SK-N-SH (cell line): Measurements from ENCODE around the gene NAPEPLD. TPM values are rescaled to one million over a fixed set of nuclear protein-coding genes. Genes with fewer than 3 reads are reported as not detected.

Experiments used
- CTCF ChIA-PET: fragments of 300-600, 350-600 bp; formaldehyde crosslinking; extraction: SDS; loops from one replicate; lab custom pipeline; 2021; lab: Yijun Ruan, JAX
- POLR2A ChIA-PET: fragments of 350-600 bp; sonication (Branson Sonifier 250); formaldehyde crosslinking; extraction: SDS; loops from one replicate; lab custom pipeline; 2020; ENCODE audit warnings: antibody characterized with exemption, inconsistent platforms; lab: Yijun Ruan, JAX
- DNase-seq: peaks from one replicate; pipeline ENCODE4 v3.0.0; 2012
- H2AFZ ChIP-seq: fragments of 200-600 bp; sonication (generic); 2 replicates; pipeline ENCODE4 v1.8.1; 2016; ENCODE audit warnings: antibody characterized with exemption, mild to moderate bottlenecking, low read depth
- H3F3A ChIP-seq: fragments of 200-600 bp; sonication (generic); replicated peaks from 2 replicates; pipeline ENCODE3; 2016; ENCODE audit warnings: antibody characterized with exemption, mild to moderate bottlenecking; ENCODE audit not compliant: insufficient read depth
- H3K27ac ChIP-seq, 2 experiments: fragments of 200-500 bp in 1 of 2; fragments of 200-600 bp in 1 of 2; sonication (Bioruptor generic) in 1 of 2; sonication (generic), shearing (Covaris generic) in 1 of 2; 2 replicates each; pipeline versions ENCODE4 v1.5.1 to v1.6.1; 2014 to 2016; ENCODE audit warnings: low read depth in 2 of 2, inconsistent platforms in 1 of 2, low read length in 1 of 2, mild to moderate bottlenecking in 1 of 2, mixed read lengths in 1 of 2
- H3K27me3 ChIP-seq: fragments of 200-600 bp; sonication (generic), shearing (Covaris generic); 2 replicates; pipeline ENCODE4 v1.6.1; 2016; ENCODE audit warnings: mixed run types; ENCODE audit not compliant: insufficient read depth
- H3K36me3 ChIP-seq, 2 experiments: fragments of 200-500 bp in 1 of 2; fragments of 200-600 bp in 1 of 2; sonication (Bioruptor generic) in 1 of 2; sonication (generic) in 1 of 2; replicated peaks in 1 of 2; 2 replicates each; pipeline versions ENCODE3 to v1.5.1; 2014 to 2016; ENCODE audit warnings: low read length in 1 of 2, mild to moderate bottlenecking in 1 of 2; ENCODE audit not compliant: insufficient read depth in 2 of 2, control insufficient read depth in 1 of 2
- H3K4me1 ChIP-seq, 2 experiments: fragments of 200-500 bp in 1 of 2; fragments of 200-600 bp in 1 of 2; sonication (Bioruptor generic) in 1 of 2; sonication (generic), shearing (Covaris generic) in 1 of 2; 2 replicates each; pipeline versions ENCODE4 v1.5.1 to v1.6.1; 2014 to 2016; ENCODE audit warnings: low read depth in 1 of 2, low read length in 1 of 2, mixed run types in 1 of 2; ENCODE audit not compliant: insufficient read depth in 2 of 2, control insufficient read depth in 1 of 2
- H3K4me2 ChIP-seq: fragments of 200-600 bp; sonication (generic), shearing (Covaris generic); 2 replicates; pipeline ENCODE4 v1.6.1; 2017; ENCODE audit warnings: mixed run types
- H3K4me3 ChIP-seq, 2 experiments: fragments of 200-500 bp in 1 of 2; fragments of 200-600 bp in 1 of 2; sonication (Bioruptor generic) in 1 of 2; sonication (generic), shearing (Covaris generic) in 1 of 2; 2 replicates each; pipeline versions ENCODE4 v1.5.1 to v1.8.1; 2014 to 2016; ENCODE audit warnings: low read depth in 2 of 2, inconsistent platforms in 1 of 2, low read length in 1 of 2, mild to moderate bottlenecking in 1 of 2, mixed read lengths in 1 of 2, moderate library complexity in 1 of 2
- H3K79me2 ChIP-seq: fragments of 200-600 bp; sonication (generic); 2 replicates; pipeline ENCODE4 v1.8.1; 2017; ENCODE audit warnings: mild to moderate bottlenecking; ENCODE audit not compliant: insufficient read depth
- H3K9ac ChIP-seq: fragments of 200-600 bp; sonication (generic); 2 replicates; pipeline ENCODE4 v1.6.1; 2017; ENCODE audit warnings: mixed run types
- H3K9me2 ChIP-seq: fragments of 200-600 bp; sonication (generic); 2 replicates; pipeline ENCODE4 v1.6.1; 2017; ENCODE audit warnings: mixed run types
- H3K9me3 ChIP-seq: fragments of 200-600 bp; sonication (generic); 2 replicates; pipeline ENCODE4 v1.6.1; 2017; ENCODE audit warnings: mixed run types, mild to moderate bottlenecking, moderate library complexity
- H4K20me1 ChIP-seq: fragments of 200-600 bp; sonication (generic); 2 replicates; pipeline ENCODE4 v1.6.1; 2017; ENCODE audit warnings: mild to moderate bottlenecking, mixed run types; ENCODE audit not compliant: insufficient read depth
- EP300 ChIP-seq, 2 experiments: IDR thresholded peaks; 2 replicates each; pipeline versions ENCODE4 v1.4.0 to v1.6.1; 2012; ENCODE audit warnings: borderline replicate concordance in 1 of 2, low read depth in 1 of 2, low read length in 1 of 2
- FOSL2 ChIP-seq: IDR thresholded peaks from 2 replicates; pipeline ENCODE4 v1.4.0; 2012; ENCODE audit warnings: low read depth, mild to moderate bottlenecking, moderate library complexity, borderline replicate concordance
- FOXJ3 ChIP-seq: sonication (generic); formaldehyde crosslinking; IDR thresholded peaks from 2 replicates; pipeline ENCODE4 v1.5.1; 2020; ENCODE audit warnings: mild to moderate bottlenecking, missing genetic modification reagents
- FOXM1 ChIP-seq: IDR thresholded peaks from 2 replicates; pipeline ENCODE4 v1.4.0; 2012; ENCODE audit warnings: low read depth, mild to moderate bottlenecking
- JUND ChIP-seq: IDR thresholded peaks from 2 replicates; pipeline ENCODE4 v1.4.0; 2012
- MAX ChIP-seq: IDR thresholded peaks from 2 replicates; pipeline ENCODE4 v1.4.0; 2012; ENCODE audit warnings: low read depth
- MXI1 ChIP-seq: IDR thresholded peaks from 2 replicates; pipeline ENCODE4 v1.6.1; 2012; ENCODE audit warnings: mild to moderate bottlenecking, low read depth, low read length, improper control_type of control experiment
- PBX3 ChIP-seq: IDR thresholded peaks from 2 replicates; pipeline ENCODE4; 2012
- POLR2AphosphoS5 ChIP-seq: IDR thresholded peaks from 2 replicates; pipeline ENCODE4 v1.6.1; 2012; ENCODE audit warnings: low read depth, low read length
- RCOR1 ChIP-seq: fragments of 150-350 bp; IDR thresholded peaks from 2 replicates; pipeline ENCODE4 v1.6.1; 2017; ENCODE audit warnings: antibody characterized with exemption, low read length
- SIN3A ChIP-seq: IDR thresholded peaks from 2 replicates; pipeline ENCODE4 v1.6.1; 2012; ENCODE audit warnings: low read depth, mild to moderate bottlenecking, low read length, moderate library complexity, borderline replicate concordance
- TAF1 ChIP-seq: IDR thresholded peaks from 2 replicates; pipeline ENCODE4 v1.6.1; 2012; ENCODE audit warnings: low read depth, mild to moderate bottlenecking, low read length, moderate library complexity, borderline replicate concordance
- YY1 ChIP-seq: IDR thresholded peaks from 2 replicates; pipeline ENCODE4 v1.4.0; 2012; ENCODE audit warnings: low read depth, mild to moderate bottlenecking
- WGBS: methylation state at CpG from one replicate; pipeline ENCODE4 v1.1.6; 2017; ENCODE audit warnings: low lambda C conversion rate; 5-methylcytosine and 5-hydroxymethylcytosine counted together
- polyA plus RNA-seq, 3 experiments: library from polyadenylated mRNA; depleted of rRNA; stranded (reverse); fragments of >200 nt; gene quantifications; 2 replicates each; pipeline ENCODE4 v1.2.3, GENCODE V29; 2012
- TF ChIP-seq, protein P1 (sequence below): IDR thresholded peaks from 2 replicates; pipeline ENCODE4 v1.4.0; 2012; ENCODE audit warnings: low read depth, borderline replicate concordance
- TF ChIP-seq, protein P2 (sequence below): fragments of 200-600 bp; sonication (generic); IDR thresholded peaks from 2 replicates; pipeline ENCODE4 v1.6.1; 2017; ENCODE audit warnings: antibody characterized with exemption, mild to moderate bottlenecking, moderate library complexity

The NAPEPLD gene
- polyA plus RNA-seq, 1 of the 3 experiments (the other 2 are of a cell fraction): 4.6 TPM

DNA sequence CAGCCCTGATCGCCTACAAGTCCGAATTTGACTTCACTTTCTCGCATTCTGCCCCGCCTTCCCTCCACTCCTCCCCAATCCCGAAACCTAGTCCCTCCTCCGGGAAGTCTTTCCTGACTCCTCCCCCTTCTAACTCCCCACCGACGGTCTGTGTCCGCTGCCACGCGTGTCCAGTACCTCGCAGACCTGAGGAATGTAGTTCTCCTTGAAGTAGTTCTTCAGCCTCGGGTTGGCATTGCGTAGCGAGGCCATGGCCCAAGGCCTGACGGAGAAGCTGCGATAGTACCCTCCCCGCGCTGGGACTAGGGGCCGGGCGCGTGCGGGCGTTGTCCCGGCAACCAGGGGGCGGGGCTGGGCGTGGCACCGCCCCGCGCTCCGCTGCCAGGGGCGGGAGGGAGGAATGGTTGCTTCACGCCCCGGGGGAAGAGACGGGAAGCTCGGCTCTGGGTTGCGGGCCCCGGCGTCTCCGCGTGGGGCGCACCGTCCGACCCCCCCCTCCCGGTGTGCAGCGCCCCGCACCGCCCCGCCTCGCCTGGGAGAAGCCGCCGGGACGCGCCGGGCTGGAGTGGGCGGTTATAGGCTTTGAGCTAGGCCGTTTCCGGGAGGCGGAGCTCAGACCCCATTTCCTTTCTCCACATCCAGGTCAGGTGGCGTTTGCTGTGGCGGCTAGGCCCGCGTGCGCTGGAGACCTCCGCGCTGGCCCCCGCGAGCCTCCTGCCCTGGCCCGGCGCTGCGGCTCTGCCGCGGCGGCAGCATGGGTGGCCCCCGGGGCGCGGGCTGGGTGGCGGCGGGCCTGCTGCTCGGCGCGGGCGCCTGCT lies 74.2 kb downstream of the NAPEPLD start, which contains the start of the genes ARMC10 and FBXL13 (continued):
- TF ChIP-seq, protein P1, sequence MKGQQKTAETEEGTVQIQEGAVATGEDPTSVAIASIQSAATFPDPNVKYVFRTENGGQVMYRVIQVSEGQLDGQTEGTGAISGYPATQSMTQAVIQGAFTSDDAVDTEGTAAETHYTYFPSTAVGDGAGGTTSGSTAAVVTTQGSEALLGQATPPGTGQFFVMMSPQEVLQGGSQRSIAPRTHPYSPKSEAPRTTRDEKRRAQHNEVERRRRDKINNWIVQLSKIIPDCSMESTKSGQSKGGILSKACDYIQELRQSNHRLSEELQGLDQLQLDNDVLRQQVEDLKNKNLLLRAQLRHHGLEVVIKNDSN: peak; percentile 71; the same call in 1 of the 2 replicates
- TF ChIP-seq RCOR1 (peak; percentile 25; the same call in 1 of the 2 replicates), MXI1 (peak; percentile 77; the same call in 1 of the 2 replicates)

DNA sequence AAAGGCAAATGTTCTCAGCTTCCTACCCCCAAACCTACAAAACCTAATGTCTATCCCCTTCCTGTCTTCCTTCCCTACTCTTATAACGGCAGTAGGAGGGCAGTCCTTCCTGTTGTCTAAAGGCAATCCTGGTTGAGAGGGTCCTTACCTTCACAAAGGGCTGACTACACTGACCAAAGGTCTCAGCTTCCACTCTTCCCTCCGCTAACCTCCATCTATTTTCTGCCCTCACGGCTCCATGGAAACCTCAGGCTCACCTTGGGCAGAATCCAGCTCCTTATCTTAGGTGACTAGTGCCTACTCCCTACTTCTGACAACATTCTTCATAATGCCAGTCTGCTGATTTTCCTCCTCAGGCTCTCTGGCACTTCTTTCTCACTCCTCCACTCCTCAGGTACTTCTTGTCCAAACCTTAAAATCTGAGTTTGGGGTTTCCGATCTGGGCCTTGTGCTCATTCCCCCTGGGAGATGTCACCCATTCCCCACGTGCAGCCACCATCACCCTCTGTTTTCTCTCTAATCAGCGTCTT lies 74.8 kb downstream of the NAPEPLD start:
- CTCF ChIA-PET: interaction anchor here (1.1 to 7.2 kb wide), 7 partner anchors 8 to 325 kb away, joined by 3 to 54 read pairs (median 5); partner anchors contain the start of gene FAM185A
- Histone ChIP-seq H3K27ac (peak overlapping the region; percentile 89 to 95), H2AFZ (peak overlapping the region; percentile 91), H3K36me3 (peaks cover 0 to 21% of the 10 kb centered on the region in 2 experiments), H3K4me3 (peak overlapping the region; percentile 74 to 83), H3K4me1 (peaks cover 0 to 17% of the 10 kb centered on the region in 2 experiments; a peak in 2 of 4 replicates), H3K9ac (peak overlapping the region; percentile 80), H3K4me2 (peak overlapping the region; percentile 86)
- 15% methylated on average over 6 of the region's 6 CpGs for WGBS
- no peak for DNase-seq
- POLR2A ChIA-PET: interaction anchor here (0.5 to 2.0 kb wide), 3 partner anchors 41 to 177 kb away, joined by 3 to 5 read pairs (median 4); no protein-coding TSS in a partner anchor
- no peak for TF ChIP-seq RCOR1
- TF ChIP-seq MAX: 0 out of 2 replicates have a peak, but pooled peaks have one; percentile 37
- peak; percentile 52; the same call in 1 of the 2 replicates for TF ChIP-seq TAF1
- 0 out of 2 replicates have a peak, but pooled peaks have one; percentile 5 for TF ChIP-seq YY1
- TF ChIP-seq POLR2AphosphoS5: peak; percentile 50; the same call in 1 of the 2 replicates
- TF ChIP-seq, all 33 proteins: peak for 4
- Histone ChIP-seq H4K20me1 (no peaks in the 10 kb centered on the region; the same call in 1 of the 2 replicates), H3K27me3 (no peaks in the 10 kb centered on the region), H3K79me2 (peaks cover 47% of the 10 kb centered on the region), H3F3A (peaks cover 8% of the 10 kb centered on the region), H3K9me2 (no peaks in the 10 kb centered on the region), H3K9me3 (no peaks in the 10 kb centered on the region)

DNA sequence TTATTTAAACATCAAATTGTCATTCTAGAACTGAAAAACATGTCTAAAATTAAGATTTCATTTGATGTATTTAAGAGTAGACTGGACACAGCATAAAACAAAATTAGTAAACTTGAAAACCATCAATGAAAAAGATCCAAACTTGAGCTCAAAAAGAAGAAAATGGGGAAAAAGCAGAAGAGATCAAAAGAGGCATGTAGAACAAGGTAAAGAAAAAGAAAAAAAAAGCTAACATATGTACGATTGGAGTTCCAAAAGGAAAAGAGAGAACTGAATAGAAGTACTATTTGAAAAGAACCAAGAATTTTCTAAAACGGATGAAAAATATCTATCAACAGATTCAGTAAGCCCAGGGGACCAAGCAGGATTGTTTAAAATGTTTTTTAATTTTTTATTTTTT lies 77.9 kb downstream of the NAPEPLD start:
- Histone ChIP-seq H3F3A (peaks cover 6% of the 10 kb centered on the region), H3K36me3 (no peaks in the 10 kb centered on the region), H3K27ac (no peak overlapping the region), H3K27me3 (no peaks in the 10 kb centered on the region), H3K9me2 (no peaks in the 10 kb centered on the region), H3K4me2 (no peak overlapping the region), H3K9me3 (no peaks in the 10 kb centered on the region), H3K4me3 (no peak overlapping the region), H4K20me1 (no peaks in the 10 kb centered on the region), H2AFZ (no peak overlapping the region), H3K4me1 (peaks cover 0 to 10% of the 10 kb centered on the region in 2 experiments; a peak in 2 of 4 replicates), H3K79me2 (peaks cover 16% of the 10 kb centered on the region), H3K9ac (no peak overlapping the region)
- 89% methylated on average over 2 of the region's 2 CpGs for WGBS
- POLR2A ChIA-PET: interaction anchor here (0.6 kb wide), 1 partner anchor 219 kb away, joined by 4 read pairs; no protein-coding TSS in a partner anchor
- CTCF ChIA-PET: interaction anchor here (1.0 to 7.2 kb wide), 2 partner anchors 10 to 14 kb away, joined by 3 to 54 read pairs; no protein-coding TSS in a partner anchor
- TF ChIP-seq EP300 (IDR thresholded peaks at IDR 0.05; ENCODE audit: borderline replicate concordance in 1 of 2, low read depth in 1 of 2, low read length in 1 of 2) (no peak), FOSL2 (no peak), PBX3 (no peak), JUND (no peak), FOXM1 (no peak), POLR2AphosphoS5 (no peak), SIN3A (no peak), FOXJ3 (no peak), RCOR1 (no peak), YY1 (no peak)
- TF ChIP-seq, protein P2, sequence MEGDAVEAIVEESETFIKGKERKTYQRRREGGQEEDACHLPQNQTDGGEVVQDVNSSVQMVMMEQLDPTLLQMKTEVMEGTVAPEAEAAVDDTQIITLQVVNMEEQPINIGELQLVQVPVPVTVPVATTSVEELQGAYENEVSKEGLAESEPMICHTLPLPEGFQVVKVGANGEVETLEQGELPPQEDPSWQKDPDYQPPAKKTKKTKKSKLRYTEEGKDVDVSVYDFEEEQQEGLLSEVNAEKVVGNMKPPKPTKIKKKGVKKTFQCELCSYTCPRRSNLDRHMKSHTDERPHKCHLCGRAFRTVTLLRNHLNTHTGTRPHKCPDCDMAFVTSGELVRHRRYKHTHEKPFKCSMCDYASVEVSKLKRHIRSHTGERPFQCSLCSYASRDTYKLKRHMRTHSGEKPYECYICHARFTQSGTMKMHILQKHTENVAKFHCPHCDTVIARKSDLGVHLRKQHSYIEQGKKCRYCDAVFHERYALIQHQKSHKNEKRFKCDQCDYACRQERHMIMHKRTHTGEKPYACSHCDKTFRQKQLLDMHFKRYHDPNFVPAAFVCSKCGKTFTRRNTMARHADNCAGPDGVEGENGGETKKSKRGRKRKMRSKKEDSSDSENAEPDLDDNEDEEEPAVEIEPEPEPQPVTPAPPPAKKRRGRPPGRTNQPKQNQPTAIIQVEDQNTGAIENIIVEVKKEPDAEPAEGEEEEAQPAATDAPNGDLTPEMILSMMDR: no peak
- no peak for DNase-seq
